Measurements from ENCODE around the gene SPTBN5.

SPTBN5 gene

GRCh38 chr15:41904541-41905005, 10.7 kb upstream of the SPTBN5 start:
- H3K4me3 ChIP-seq (ENCODE audit: low read depth, low read length), result no peak overlapping the region

DNA sequence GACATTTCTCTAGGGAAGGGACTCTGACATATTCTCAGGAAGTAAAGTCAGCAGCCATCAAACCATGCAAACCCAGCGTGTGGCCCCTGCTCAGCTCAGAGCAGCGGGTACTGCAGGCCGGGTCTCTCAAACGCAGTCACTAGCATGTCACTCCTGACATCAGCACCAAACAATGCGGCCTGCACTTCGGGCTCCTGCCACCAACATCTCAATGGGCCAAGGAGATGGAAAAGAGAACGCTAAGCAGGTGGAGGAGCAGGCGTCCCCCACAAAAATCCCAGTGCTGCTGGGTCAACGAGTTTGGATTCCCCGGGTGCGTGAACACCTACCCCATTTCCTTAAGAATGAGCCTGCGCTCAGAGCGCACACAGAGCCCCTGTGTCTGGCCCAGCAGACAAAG, 9.9 kb upstream of the SPTBN5 start:
- no peak overlapping the region for H3K4me3 ChIP-seq (ENCODE audit: low read depth, low read length)

DNA sequence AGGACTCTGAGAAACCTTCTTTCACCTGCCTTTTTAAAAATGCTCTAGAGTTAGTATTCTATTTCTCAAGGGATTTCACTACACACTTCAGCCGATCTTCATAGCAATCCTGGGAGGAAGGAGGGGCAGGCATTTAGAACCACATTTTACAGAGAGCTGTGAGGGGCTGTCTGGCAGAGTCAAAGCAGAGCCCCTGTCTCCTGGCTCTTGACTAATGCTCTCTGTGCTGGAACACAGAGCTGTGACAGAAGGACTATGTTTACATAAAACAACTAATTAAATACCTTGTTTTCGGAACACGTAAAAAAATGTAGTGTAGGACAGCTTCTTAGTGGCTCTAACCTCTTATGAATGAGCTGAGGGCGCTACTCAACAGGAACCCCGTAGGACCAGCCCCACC, 7.6 kb upstream of the SPTBN5 start:
- no peak overlapping the region for H3K4me3 ChIP-seq (ENCODE audit: low read depth, low read length)

DNA sequence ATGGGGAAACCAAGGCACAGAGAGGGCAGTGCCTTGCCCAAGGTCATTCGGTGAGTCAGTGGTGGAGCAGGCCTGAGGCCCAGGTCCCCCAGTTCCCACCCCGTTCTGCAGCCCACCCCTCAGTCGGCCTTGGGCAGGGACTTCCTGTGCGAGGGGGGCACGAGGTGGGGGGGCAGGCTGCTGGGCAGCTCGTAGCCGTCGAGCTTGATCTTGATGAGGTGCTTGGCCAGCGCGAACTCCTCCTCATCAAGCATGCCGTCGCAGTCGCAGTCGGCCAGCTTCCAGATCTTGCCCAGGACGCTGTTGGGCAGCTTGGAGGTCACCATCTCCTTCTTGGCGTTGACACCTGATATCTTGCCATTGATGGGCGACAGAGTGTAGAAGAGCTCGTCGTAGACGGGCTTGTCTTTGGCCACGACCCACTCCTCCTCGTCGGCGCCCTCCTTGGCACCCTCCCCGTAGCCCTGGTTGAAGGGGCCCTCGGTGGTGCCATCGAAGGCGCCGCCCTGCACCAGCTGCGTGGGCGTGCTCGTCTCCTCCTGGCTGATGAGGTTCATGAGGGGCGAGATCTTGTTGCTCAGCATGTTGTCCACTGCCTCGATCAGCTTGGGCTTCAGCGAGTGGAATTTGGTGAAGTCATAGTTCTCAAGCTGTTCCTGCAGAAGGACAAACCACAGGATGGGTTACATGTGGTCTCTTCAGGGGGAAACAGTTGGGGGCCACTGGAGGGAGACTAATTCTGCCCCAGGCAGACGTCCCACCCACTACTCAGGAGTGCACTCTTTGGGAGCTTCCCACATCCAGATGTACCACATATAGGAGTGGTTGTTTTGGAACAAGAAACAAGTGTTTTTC, 6.9 kb upstream of the SPTBN5 start:
- no peak overlapping the region for H3K4me3 ChIP-seq (ENCODE audit: low read depth, low read length)

- H3K4me3 ChIP-seq (ENCODE audit: low read depth, low read length), result no peak overlapping the region
Observed at GRCh38 chr15:41899854-41900442, 6.1 kb upstream of the SPTBN5 start.

DNA sequence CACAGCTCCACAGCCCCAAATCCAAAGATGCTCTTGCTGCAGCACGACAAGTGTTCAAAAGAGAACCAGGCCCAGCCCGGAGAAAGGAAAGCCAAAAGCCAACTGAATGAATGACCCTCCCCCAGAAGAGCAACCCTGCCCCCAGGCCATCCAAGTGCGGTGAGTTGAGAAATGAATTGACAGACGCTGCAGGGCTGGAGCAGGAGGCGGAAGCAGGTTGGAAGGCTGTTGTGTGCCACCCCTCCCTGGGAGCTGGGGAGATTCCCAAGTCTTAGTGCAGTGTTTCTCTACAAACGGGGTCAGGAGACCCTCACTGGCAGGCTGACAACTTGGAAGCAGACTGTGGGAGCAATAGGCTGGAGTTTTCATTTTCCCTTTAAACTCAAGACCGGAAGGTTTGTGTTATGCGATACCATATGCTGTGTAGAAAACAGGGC, 3.5 kb upstream of the SPTBN5 start:
- H3K4me3 ChIP-seq (ENCODE audit: low read depth, low read length), result no peak overlapping the region

- H3K4me3 ChIP-seq (ENCODE audit: low read depth, low read length), result no peak overlapping the region
Observed at GRCh38 chr15:41896566-41896965, 2.7 kb upstream of the SPTBN5 start.

- no peak overlapping the region for H3K4me3 ChIP-seq (ENCODE audit: low read depth, low read length)
Observed at GRCh38 chr15:41895957-41896356, 2.1 kb upstream of the SPTBN5 start.

- no peak overlapping the region for H3K4me3 ChIP-seq (ENCODE audit: low read depth, low read length)
Observed at GRCh38 chr15:41895491-41895890, 1.6 kb upstream of the SPTBN5 start.

DNA sequence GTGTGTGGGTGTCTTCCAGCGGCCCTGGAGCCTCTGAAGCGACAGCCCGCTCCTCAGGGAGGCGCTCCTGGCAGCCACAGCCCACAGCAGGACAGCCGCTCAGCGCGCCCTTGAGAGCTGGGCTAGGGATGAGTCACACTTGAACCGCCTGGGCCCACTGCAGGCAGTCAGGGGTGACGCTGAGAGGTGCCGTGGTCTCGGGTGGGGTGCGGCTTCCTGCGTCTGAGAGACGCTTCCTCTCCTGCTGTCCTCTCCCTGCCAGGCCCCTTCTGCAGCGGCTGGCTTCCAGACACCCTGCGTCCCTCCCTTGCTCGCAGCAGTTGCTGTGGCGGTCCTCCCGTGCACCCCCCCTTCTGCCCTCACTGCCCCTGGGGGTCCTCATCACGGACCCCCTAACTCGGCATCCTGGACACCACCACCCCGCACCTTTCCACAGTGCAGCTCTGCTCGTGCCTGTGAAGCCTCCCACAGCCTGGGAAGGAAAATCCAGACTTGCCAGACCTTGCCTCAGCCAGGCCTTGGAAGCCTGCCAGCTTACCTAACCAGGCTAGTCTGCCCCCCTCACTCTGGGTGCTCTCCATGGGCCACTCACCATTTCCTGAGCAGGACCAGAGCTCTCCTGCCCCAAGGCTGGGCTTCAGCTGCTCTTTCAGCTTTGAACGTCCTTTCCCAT, 1.1 kb upstream of the SPTBN5 start:
- H3K4me3 ChIP-seq (ENCODE audit: low read depth, low read length), result no peak overlapping the region

GRCh38 chr15:41894251-41894790, 468 bp upstream of the SPTBN5 start:
- H3K4me3 ChIP-seq (ENCODE audit: low read depth, low read length), result no peak overlapping the region

DNA sequence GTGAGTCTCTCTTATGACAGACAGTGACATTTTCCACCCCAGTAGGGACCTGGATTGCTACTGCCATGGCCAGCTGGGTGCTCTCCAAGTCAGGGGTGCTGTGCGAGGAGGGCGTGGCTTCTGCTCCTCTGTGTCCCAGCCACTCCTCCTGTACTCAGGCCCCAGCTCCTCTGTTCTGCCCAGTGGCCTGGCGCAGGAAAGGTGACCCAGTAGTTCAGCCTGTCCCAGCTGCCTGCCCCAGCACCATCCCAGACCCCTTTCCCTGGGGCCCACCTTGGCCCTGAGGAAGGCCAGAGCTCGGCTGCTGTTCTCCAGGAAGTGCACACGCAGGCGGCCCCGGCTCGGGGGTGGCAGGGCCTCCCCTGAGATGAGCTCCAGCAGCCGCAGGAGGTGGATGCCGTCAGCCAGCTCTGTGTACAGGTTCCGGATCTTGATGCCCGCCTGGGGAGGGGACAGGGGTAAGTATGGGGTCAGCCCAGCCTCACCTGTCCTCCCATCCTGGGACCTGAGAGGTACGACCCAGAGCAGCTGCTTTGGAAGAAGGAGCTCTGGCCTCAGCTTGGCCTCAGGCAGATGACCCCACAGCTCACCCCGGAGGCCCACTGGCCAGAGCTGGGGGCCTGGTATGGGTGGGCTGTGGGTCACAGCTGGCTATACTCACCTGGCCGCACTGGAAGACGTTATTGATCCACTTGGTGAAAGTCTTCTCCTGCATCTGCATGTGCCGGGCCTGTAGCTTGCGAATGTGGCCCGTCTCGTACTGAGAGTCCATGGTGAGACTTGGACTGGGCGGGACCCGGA, 1.0 kb downstream of the SPTBN5 start:
- no peak overlapping the region for H3K4me3 ChIP-seq (ENCODE audit: low read depth, low read length)

DNA sequence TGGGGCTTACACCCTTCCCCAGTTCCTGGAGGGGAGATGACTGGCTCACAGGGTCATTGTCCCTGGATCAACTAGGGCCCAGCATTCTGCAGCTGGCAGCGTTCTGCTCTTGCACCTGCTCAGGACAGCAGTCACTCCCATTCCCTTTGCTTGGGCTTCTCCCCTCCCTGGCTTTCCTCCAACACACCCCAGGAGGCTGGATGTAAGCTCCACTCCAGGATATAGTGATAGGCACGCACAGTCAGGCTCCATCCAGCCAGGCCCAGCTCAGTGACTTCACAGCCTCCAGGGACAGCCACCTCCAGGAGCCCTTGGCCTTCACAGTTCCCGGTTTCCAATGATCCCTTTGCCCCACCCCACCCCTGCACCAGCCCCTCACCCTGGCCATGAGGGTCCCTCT, 1.9 kb downstream of the SPTBN5 start:
- no peak overlapping the region for H3K4me3 ChIP-seq (ENCODE audit: low read depth, low read length)

- H3K4me3 ChIP-seq (ENCODE audit: low read depth, low read length), result no peak overlapping the region
Observed at GRCh38 chr15:41891226-41891625, 2.6 kb downstream of the SPTBN5 start.

DNA sequence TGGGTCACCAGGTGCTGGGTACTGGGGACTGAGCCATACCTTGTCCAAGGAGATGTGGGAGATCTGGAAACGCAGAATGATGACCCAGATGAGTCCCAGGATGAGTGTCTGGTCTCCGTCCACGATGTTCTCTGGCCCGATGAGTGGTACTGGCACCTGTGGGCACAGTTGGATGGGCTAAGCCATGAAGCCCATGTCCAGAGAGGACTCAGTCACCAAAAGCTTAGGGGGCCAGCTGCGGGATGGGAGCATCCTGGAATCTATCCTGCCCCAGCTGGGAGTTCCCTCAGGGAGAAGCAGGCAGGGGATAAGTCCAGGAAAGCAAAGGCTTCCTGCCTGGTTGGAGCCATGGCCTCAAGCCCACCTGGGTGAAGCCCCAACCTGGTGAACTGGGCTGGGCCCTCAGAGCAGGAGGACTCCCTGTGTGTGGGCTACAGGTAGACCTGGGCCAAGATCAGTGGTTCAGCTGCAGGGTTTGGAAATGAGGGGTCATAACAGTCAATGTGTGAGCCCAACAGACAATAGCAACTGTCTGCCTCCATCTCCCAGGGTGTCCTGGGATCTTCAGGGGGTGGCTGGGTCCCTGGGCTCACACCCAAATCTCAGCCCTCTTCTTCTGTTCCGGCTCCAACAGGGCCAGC, 3.7 kb downstream of the SPTBN5 start:
- no peak overlapping the region for H3K4me3 ChIP-seq (ENCODE audit: low read depth, low read length)

- no peak overlapping the region for H3K4me3 ChIP-seq (ENCODE audit: low read depth, low read length)
Observed at GRCh38 chr15:41888662-41889253, 5.1 kb downstream of the SPTBN5 start.

DNA sequence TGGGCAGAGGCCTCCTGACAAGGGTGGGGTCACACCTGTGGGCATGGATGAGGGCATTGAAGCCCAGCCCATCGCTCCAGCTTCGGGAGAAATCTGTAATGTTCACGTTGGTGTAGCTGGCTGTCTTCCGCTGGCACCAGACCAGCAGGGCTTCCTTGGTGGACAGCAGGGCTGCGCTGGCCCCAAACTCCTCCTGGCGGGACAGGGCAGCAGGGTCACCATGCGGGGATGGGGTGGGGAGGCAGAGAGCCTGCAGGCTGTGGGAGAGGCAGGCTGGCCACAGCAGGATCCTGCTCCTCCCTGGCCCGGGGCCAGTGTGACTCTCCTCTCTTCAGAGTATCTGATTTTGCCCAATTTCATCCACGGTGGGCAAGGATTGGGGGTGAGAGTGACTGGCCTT, 6.0 kb downstream of the SPTBN5 start:
- H3K4me3 ChIP-seq (ENCODE audit: low read depth, low read length), result no peak overlapping the region

- no peak overlapping the region for H3K4me3 ChIP-seq (ENCODE audit: low read depth, low read length)
Observed at GRCh38 chr15:41887161-41887560, 6.7 kb downstream of the SPTBN5 start.

DNA sequence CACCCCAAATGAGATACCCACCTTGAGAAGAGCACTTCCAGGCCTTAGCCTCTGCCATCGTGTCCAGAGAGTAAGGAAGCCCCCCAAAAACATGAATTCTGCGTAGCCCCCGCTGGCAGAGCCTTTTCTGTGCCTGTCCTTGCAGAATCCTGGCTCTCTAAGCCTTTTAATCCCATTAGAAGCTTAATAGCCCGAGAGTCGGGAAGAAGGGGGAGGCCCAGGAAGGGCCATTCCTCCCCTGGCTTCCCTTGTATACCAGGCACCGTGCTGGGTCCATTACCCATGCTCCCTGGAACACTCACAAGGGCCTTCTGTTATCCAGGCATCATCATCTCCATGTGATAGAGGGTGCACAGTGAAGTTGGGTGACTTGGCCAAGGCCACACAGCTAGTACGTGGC, 7.1 kb downstream of the SPTBN5 start:
- no peak overlapping the region for H3K4me3 ChIP-seq (ENCODE audit: low read depth, low read length)

DNA sequence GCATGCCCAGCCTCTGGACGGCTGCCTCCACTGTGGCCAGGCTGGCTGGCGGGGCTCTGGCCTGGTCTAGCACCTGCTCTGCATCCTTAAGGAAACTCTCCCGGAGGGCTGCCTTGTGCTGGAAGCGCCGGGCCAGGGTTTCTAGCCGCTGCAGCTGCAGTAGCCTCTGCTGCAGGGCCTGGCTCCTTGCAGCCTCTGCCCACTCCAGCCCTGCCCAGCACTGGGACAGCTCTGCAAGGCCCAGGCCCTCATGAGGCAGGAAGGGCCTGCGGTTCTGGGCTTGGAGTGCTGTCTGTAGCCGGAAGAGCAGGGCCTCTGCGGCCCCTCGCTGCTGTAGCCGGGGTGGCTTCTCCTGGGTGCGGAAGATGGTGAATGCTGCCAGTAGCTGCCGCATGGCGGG, 8.0 kb downstream of the SPTBN5 start:
- H3K4me3 ChIP-seq (ENCODE audit: low read depth, low read length), result no peak overlapping the region
